Esophagus squamous epithelium (tissue), 5 donors: ENCODE results near the gene CECR2. TPM values are rescaled to one million over a fixed set of nuclear protein-coding genes. Genes with fewer than 3 reads are reported as not detected.

Source experiments
- DNase-seq: peaks from one replicate; lab custom pipeline; 2025; lab: John Stamatoyannopoulos, UW
- H3K27ac ChIP-seq, 4 donors: fragments of 200-600 bp; sonication (generic); one replicate each; pipeline ENCODE4 v1.5.1; 2016 to 2019; ENCODE audit warnings: mild to moderate bottlenecking in 1 of 4
- H3K27me3 ChIP-seq, 4 donors: fragments of 200-600 bp; sonication (generic); 1 replicate in 3 of 4; 2 replicates in 1 of 4; pipeline versions ENCODE4 v1.5.1 to v1.6.0; 2017 to 2021; ENCODE audit warnings: antibody characterized with exemption in 1 of 4
- H3K36me3 ChIP-seq, 3 donors: fragments of 200-600 bp; sonication (generic); one replicate each; pipeline ENCODE4 v1.5.1; 2016 to 2019
- H3K4me1 ChIP-seq, 3 donors: fragments of 200-600 bp; sonication (generic); one replicate each; pipeline ENCODE4 v1.5.1; 2017 to 2019
- H3K4me3 ChIP-seq, 4 donors: fragments of 200-600 bp; sonication (generic); 1 replicate in 3 of 4; 2 replicates in 1 of 4; pipeline ENCODE4 v1.5.1; 2016 to 2019; ENCODE audit warnings: mild to moderate bottlenecking in 2 of 4, moderate library complexity in 1 of 4
- H3K9me3 ChIP-seq, 3 donors: fragments of 200-600 bp; sonication (generic); one replicate each; pipeline ENCODE4 v1.5.1; 2016 to 2019
- POLR2A ChIP-seq, 4 donors: fragments of 450-650 bp; IDR thresholded peaks; one replicate each; pipeline ENCODE4 v1.6.1; 2017; ENCODE audit warnings: antibody characterized with exemption in 4 of 4, mild to moderate bottlenecking in 4 of 4, moderate library complexity in 3 of 4
- whole genome bisulfite sequencing, 2 donors: methylation state at CpG; one replicate each; pipeline ENCODE4 v1.1.5; 2018; 5-methylcytosine and 5-hydroxymethylcytosine counted together
- intact Hi-C: fragments of 100-400 bp; cut with DNase I; formaldehyde crosslinking; loops from one replicate; pipeline ENCODE4 v1.15.0; 2022
- total RNA-seq, 4 donors: library from RNA; depleted of rRNA; stranded (reverse); fragments of >200 nt; gene quantifications; one replicate each; pipeline ENCODE4 v1.1.0, GENCODE V29; 2016
- TF ChIP-seq, protein P1 (sequence below), 6 experiments: fragments of 450-650 bp in 4 of 6; fragments of 200-600 bp in 2 of 6; sonication (generic) in 2 of 6; IDR thresholded peaks; one replicate each; pipeline ENCODE4 v1.5.1; 2016 to 2019; ENCODE audit warnings: antibody characterized with exemption in 6 of 6, mild to moderate bottlenecking in 4 of 6, moderate library complexity in 4 of 6
- donor health status: DM: yes; HTN: yes; CAD: no.

CECR2 gene
- total RNA-seq, 4 donors from 2014 or later = 0.13 to 0.57 (median 0.26) TPM

GRCh38 chr22:17501679-17502285 lies 132.5 kb downstream of the CECR2 start:
- no peak for DNase-seq
- H3K4me3 ChIP-seq = no peak overlapping the region
- H3K4me1 ChIP-seq = no peaks in the 10 kb centered on the region
- H3K27me3 ChIP-seq = peaks cover 0 to 5% (median 0%) of the 10 kb centered on the region in 4 donors
- intact Hi-C loops = loop anchor here (10.0 kb wide), 1 partner anchor 427 kb away; no protein-coding TSS in a partner anchor
- H3K27ac ChIP-seq = no peak overlapping the region
- TF ChIP-seq POLR2A (IDR thresholded peaks at IDR 0.05) = no peak
- TF ChIP-seq, protein P1, sequence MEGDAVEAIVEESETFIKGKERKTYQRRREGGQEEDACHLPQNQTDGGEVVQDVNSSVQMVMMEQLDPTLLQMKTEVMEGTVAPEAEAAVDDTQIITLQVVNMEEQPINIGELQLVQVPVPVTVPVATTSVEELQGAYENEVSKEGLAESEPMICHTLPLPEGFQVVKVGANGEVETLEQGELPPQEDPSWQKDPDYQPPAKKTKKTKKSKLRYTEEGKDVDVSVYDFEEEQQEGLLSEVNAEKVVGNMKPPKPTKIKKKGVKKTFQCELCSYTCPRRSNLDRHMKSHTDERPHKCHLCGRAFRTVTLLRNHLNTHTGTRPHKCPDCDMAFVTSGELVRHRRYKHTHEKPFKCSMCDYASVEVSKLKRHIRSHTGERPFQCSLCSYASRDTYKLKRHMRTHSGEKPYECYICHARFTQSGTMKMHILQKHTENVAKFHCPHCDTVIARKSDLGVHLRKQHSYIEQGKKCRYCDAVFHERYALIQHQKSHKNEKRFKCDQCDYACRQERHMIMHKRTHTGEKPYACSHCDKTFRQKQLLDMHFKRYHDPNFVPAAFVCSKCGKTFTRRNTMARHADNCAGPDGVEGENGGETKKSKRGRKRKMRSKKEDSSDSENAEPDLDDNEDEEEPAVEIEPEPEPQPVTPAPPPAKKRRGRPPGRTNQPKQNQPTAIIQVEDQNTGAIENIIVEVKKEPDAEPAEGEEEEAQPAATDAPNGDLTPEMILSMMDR (IDR thresholded peaks at IDR 0.05) = peak; percentile 37 to 84 (median 68)
- 34 to 36% methylated on average over 12 of the region's 12 CpGs for WGBS, 2 donors
- no peaks in the 10 kb centered on the region for H3K36me3 ChIP-seq
- H3K9me3 ChIP-seq = no peaks in the 10 kb centered on the region

DNA sequence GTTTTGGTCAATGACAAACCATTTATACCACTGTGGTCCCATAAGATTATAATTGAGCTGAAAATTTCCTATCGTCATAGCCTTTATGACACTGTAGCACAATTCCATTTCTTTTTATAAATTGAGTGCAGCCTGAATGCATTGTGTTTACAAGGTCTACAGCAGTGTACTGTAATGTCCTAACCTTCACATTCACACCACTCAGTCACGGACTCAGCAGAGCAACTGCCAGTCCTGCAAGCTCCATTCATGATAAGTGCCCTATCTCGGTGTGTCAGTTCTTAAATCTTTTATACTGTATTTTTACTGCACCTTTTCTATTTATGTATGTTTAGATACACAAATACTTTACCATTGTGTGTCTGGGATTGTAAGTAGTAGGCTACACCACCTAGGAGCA lies 138.8 kb downstream of the CECR2 start:
- no peak for DNase-seq
- intact Hi-C loops = loop anchor here (10.0 kb wide), 1 partner anchor 433 kb away; no protein-coding TSS in a partner anchor
- Histone ChIP-seq H3K9me3 (no peaks in the 10 kb centered on the region), H3K27ac (no peak overlapping the region), H3K4me3 (no peak overlapping the region), H3K27me3 (peaks cover 0 to 7% (median 0%) of the 10 kb centered on the region in 4 donors), H3K4me1 (no peaks in the 10 kb centered on the region), H3K36me3 (no peaks in the 10 kb centered on the region)
- TF ChIP-seq, protein P1 (IDR thresholded peaks at IDR 0.05) = no peak
- no peak for TF ChIP-seq POLR2A (IDR thresholded peaks at IDR 0.05)
- 89 to 94% methylated on average over 3 of the region's 3 CpGs for WGBS, 2 donors

GRCh38 chr22:17512960-17513359 lies 143.7 kb downstream of the CECR2 start:
- Histone ChIP-seq H3K9me3 (no peaks in the 10 kb centered on the region), H3K27ac (no peak overlapping the region)
- intact Hi-C loops = no loop called here

GRCh38 chr22:17513612-17514011 lies 144.4 kb downstream of the CECR2 start:
- TF ChIP-seq, protein P1 (IDR thresholded peaks at IDR 0.05) = no peak
- no peak for TF ChIP-seq POLR2A (IDR thresholded peaks at IDR 0.05)
- H3K4me3 ChIP-seq = no peak overlapping the region
- H3K27me3 ChIP-seq = peaks cover 0 to 7% (median 0%) of the 10 kb centered on the region in 4 donors
- 12 to 30% methylated on average over 2 of the region's 2 CpGs for WGBS, 2 donors
- intact Hi-C loops = no loop called here
- no peaks in the 10 kb centered on the region for H3K36me3 ChIP-seq
- DNase-seq = no peak
- H3K27ac ChIP-seq = no peak overlapping the region
- H3K4me1 ChIP-seq = no peaks in the 10 kb centered on the region
- H3K9me3 ChIP-seq = no peaks in the 10 kb centered on the region

More at GRCh38 chr22:17512960-17513359, 143.7 kb downstream of the CECR2 start:
- H3K4me1 ChIP-seq = no peaks in the 10 kb centered on the region
- DNase-seq = no peak
- peaks cover 0 to 7% (median 0%) of the 10 kb centered on the region in 4 donors for H3K27me3 ChIP-seq
- H3K36me3 ChIP-seq = no peaks in the 10 kb centered on the region
- TF ChIP-seq, protein P1 (IDR thresholded peaks at IDR 0.05) = no peak
- TF ChIP-seq POLR2A (IDR thresholded peaks at IDR 0.05) = no peak
- 84 to 86% methylated on average over 4 of the region's 4 CpGs for WGBS, 2 donors
- H3K4me3 ChIP-seq = no peak overlapping the region

GRCh38 chr22:17514084-17514483 lies 144.8 kb downstream of the CECR2 start:
- TF ChIP-seq, protein P1 (IDR thresholded peaks at IDR 0.05) = no peak
- TF ChIP-seq POLR2A (IDR thresholded peaks at IDR 0.05) = no peak
- no peaks in the 10 kb centered on the region for H3K9me3 ChIP-seq
- H3K27me3 ChIP-seq = peaks cover 0 to 2% (median 0%) of the 10 kb centered on the region in 4 donors
- intact Hi-C loops = no loop called here
- no peak for DNase-seq
- WGBS, 2 donors = 59 to 60% methylated on average over 4 to 7 of the region's 7 CpGs
- no peaks in the 10 kb centered on the region for H3K4me1 ChIP-seq
- H3K36me3 ChIP-seq = no peaks in the 10 kb centered on the region
- no peak overlapping the region for H3K27ac ChIP-seq
- H3K4me3 ChIP-seq = no peak overlapping the region
